SK-N-SH (cell line): Measurements from ENCODE around the gene PCDHGC4. TPM values are rescaled to one million over a fixed set of nuclear protein-coding genes. Genes with fewer than 3 reads are reported as not detected.

ENCODE experiments used
- CTCF ChIA-PET: fragments of 300-600, 350-600 bp; formaldehyde crosslinking; extraction: SDS; loops from one replicate; lab custom pipeline; 2021; lab: Yijun Ruan, JAX
- POLR2A ChIA-PET: fragments of 350-600 bp; sonication (Branson Sonifier 250); formaldehyde crosslinking; extraction: SDS; loops from one replicate; lab custom pipeline; 2020; ENCODE audit warnings: antibody characterized with exemption, inconsistent platforms; lab: Yijun Ruan, JAX
- DNase-seq: peaks from one replicate; pipeline ENCODE4 v3.0.0; 2012
- H2AFZ ChIP-seq: fragments of 200-600 bp; sonication (generic); 2 replicates; pipeline ENCODE4 v1.8.1; 2016; ENCODE audit warnings: antibody characterized with exemption, mild to moderate bottlenecking, low read depth
- H3F3A ChIP-seq: fragments of 200-600 bp; sonication (generic); replicated peaks from 2 replicates; pipeline ENCODE3; 2016; ENCODE audit warnings: antibody characterized with exemption, mild to moderate bottlenecking; ENCODE audit not compliant: insufficient read depth
- H3K27ac ChIP-seq, 2 experiments: fragments of 200-500 bp in 1 of 2; fragments of 200-600 bp in 1 of 2; sonication (Bioruptor generic) in 1 of 2; sonication (generic), shearing (Covaris generic) in 1 of 2; 2 replicates each; pipeline versions ENCODE4 v1.5.1 to v1.6.1; 2014 to 2016; ENCODE audit warnings: low read depth in 2 of 2, inconsistent platforms in 1 of 2, low read length in 1 of 2, mild to moderate bottlenecking in 1 of 2, mixed read lengths in 1 of 2
- H3K27me3 ChIP-seq: fragments of 200-600 bp; sonication (generic), shearing (Covaris generic); 2 replicates; pipeline ENCODE4 v1.6.1; 2016; ENCODE audit warnings: mixed run types; ENCODE audit not compliant: insufficient read depth
- H3K36me3 ChIP-seq, 2 experiments: fragments of 200-500 bp in 1 of 2; fragments of 200-600 bp in 1 of 2; sonication (Bioruptor generic) in 1 of 2; sonication (generic) in 1 of 2; replicated peaks in 1 of 2; 2 replicates each; pipeline versions ENCODE3 to v1.5.1; 2014 to 2016; ENCODE audit warnings: low read length in 1 of 2, mild to moderate bottlenecking in 1 of 2; ENCODE audit not compliant: insufficient read depth in 2 of 2, control insufficient read depth in 1 of 2
- H3K4me1 ChIP-seq, 2 experiments: fragments of 200-500 bp in 1 of 2; fragments of 200-600 bp in 1 of 2; sonication (Bioruptor generic) in 1 of 2; sonication (generic), shearing (Covaris generic) in 1 of 2; 2 replicates each; pipeline versions ENCODE4 v1.5.1 to v1.6.1; 2014 to 2016; ENCODE audit warnings: low read depth in 1 of 2, low read length in 1 of 2, mixed run types in 1 of 2; ENCODE audit not compliant: insufficient read depth in 2 of 2, control insufficient read depth in 1 of 2
- H3K4me2 ChIP-seq: fragments of 200-600 bp; sonication (generic), shearing (Covaris generic); 2 replicates; pipeline ENCODE4 v1.6.1; 2017; ENCODE audit warnings: mixed run types
- H3K4me3 ChIP-seq, 2 experiments: fragments of 200-500 bp in 1 of 2; fragments of 200-600 bp in 1 of 2; sonication (Bioruptor generic) in 1 of 2; sonication (generic), shearing (Covaris generic) in 1 of 2; 2 replicates each; pipeline versions ENCODE4 v1.5.1 to v1.8.1; 2014 to 2016; ENCODE audit warnings: low read depth in 2 of 2, inconsistent platforms in 1 of 2, low read length in 1 of 2, mild to moderate bottlenecking in 1 of 2, mixed read lengths in 1 of 2, moderate library complexity in 1 of 2
- H3K79me2 ChIP-seq: fragments of 200-600 bp; sonication (generic); 2 replicates; pipeline ENCODE4 v1.8.1; 2017; ENCODE audit warnings: mild to moderate bottlenecking; ENCODE audit not compliant: insufficient read depth
- H3K9ac ChIP-seq: fragments of 200-600 bp; sonication (generic); 2 replicates; pipeline ENCODE4 v1.6.1; 2017; ENCODE audit warnings: mixed run types
- H3K9me2 ChIP-seq: fragments of 200-600 bp; sonication (generic); 2 replicates; pipeline ENCODE4 v1.6.1; 2017; ENCODE audit warnings: mixed run types
- H3K9me3 ChIP-seq: fragments of 200-600 bp; sonication (generic); 2 replicates; pipeline ENCODE4 v1.6.1; 2017; ENCODE audit warnings: mixed run types, mild to moderate bottlenecking, moderate library complexity
- H4K20me1 ChIP-seq: fragments of 200-600 bp; sonication (generic); 2 replicates; pipeline ENCODE4 v1.6.1; 2017; ENCODE audit warnings: mild to moderate bottlenecking, mixed run types; ENCODE audit not compliant: insufficient read depth
- CHD2 ChIP-seq: fragments of 150-350 bp; IDR thresholded peaks from 2 replicates; pipeline ENCODE4 v1.6.1; 2018; ENCODE audit warnings: low read length; ENCODE audit not compliant: partially characterized antibody
- ELF1 ChIP-seq: IDR thresholded peaks from 2 replicates; pipeline ENCODE4 v1.4.0; 2012
- EZH2phosphoT487 ChIP-seq: fragments of 200-600 bp; sonication (generic); IDR thresholded peaks from 2 replicates; pipeline ENCODE4 v1.6.1; 2017; ENCODE audit warnings: low read depth, mixed run types, mild to moderate bottlenecking, antibody characterized with exemption, moderate library complexity, borderline replicate concordance
- FOSL2 ChIP-seq: IDR thresholded peaks from 2 replicates; pipeline ENCODE4 v1.4.0; 2012; ENCODE audit warnings: low read depth, mild to moderate bottlenecking, moderate library complexity, borderline replicate concordance
- FOXM1 ChIP-seq: IDR thresholded peaks from 2 replicates; pipeline ENCODE4 v1.4.0; 2012; ENCODE audit warnings: low read depth, mild to moderate bottlenecking
- MEF2A ChIP-seq: IDR thresholded peaks from 2 replicates; pipeline ENCODE4 v1.4.0; 2012; ENCODE audit warnings: low read depth, borderline replicate concordance
- MXI1 ChIP-seq: IDR thresholded peaks from 2 replicates; pipeline ENCODE4 v1.6.1; 2012; ENCODE audit warnings: mild to moderate bottlenecking, low read depth, low read length, improper control_type of control experiment
- PBX3 ChIP-seq: IDR thresholded peaks from 2 replicates; pipeline ENCODE4; 2012
- POLR2AphosphoS5 ChIP-seq: IDR thresholded peaks from 2 replicates; pipeline ENCODE4 v1.6.1; 2012; ENCODE audit warnings: low read depth, low read length
- RAD21 ChIP-seq: IDR thresholded peaks from 2 replicates; pipeline ENCODE4 v1.6.1; 2012; ENCODE audit warnings: mild to moderate bottlenecking, low read length
- RFX5 ChIP-seq: IDR thresholded peaks from 2 replicates; pipeline ENCODE4 v1.6.1; 2012; ENCODE audit warnings: mild to moderate bottlenecking, improper control_type of control experiment, low read length
- SIN3A ChIP-seq: IDR thresholded peaks from 2 replicates; pipeline ENCODE4 v1.6.1; 2012; ENCODE audit warnings: low read depth, mild to moderate bottlenecking, low read length, moderate library complexity, borderline replicate concordance
- SMC3 ChIP-seq: IDR thresholded peaks from 2 replicates; pipeline ENCODE4 v1.6.1; 2012; ENCODE audit warnings: low read depth, low read length, improper control_type of control experiment
- TAF1 ChIP-seq: IDR thresholded peaks from 2 replicates; pipeline ENCODE4 v1.6.1; 2012; ENCODE audit warnings: low read depth, mild to moderate bottlenecking, low read length, moderate library complexity, borderline replicate concordance
- TEAD4 ChIP-seq: IDR thresholded peaks from 2 replicates; pipeline ENCODE4 v1.4.0; 2012; ENCODE audit warnings: mild to moderate bottlenecking, borderline replicate concordance; ENCODE audit not compliant: insufficient read depth
- YY1 ChIP-seq: IDR thresholded peaks from 2 replicates; pipeline ENCODE4 v1.4.0; 2012; ENCODE audit warnings: low read depth, mild to moderate bottlenecking
- WGBS: methylation state at CpG from one replicate; pipeline ENCODE4 v1.1.6; 2017; ENCODE audit warnings: low lambda C conversion rate; 5-methylcytosine and 5-hydroxymethylcytosine counted together
- polyA plus RNA-seq, 3 experiments: library from polyadenylated mRNA; depleted of rRNA; stranded (reverse); fragments of >200 nt; gene quantifications; 2 replicates each; pipeline ENCODE4 v1.2.3, GENCODE V29; 2012
- TF ChIP-seq, protein P1 (sequence below): IDR thresholded peaks from 2 replicates; pipeline ENCODE4 v1.4.0; 2012; ENCODE audit warnings: low read depth, borderline replicate concordance

PCDHGC4 gene
- polyA plus RNA-seq, 1 of the 3 experiments (the other 2 are of a cell fraction): 0.53 TPM

GRCh38 chr5:141525653-141526052 is 40.8 kb downstream of the PCDHGC4 start (continued):
- no peak; the same call in 1 of the 2 replicates for TF ChIP-seq PBX3
- TF ChIP-seq CHD2: no peak
- TF ChIP-seq TAF1: no peak

DNA sequence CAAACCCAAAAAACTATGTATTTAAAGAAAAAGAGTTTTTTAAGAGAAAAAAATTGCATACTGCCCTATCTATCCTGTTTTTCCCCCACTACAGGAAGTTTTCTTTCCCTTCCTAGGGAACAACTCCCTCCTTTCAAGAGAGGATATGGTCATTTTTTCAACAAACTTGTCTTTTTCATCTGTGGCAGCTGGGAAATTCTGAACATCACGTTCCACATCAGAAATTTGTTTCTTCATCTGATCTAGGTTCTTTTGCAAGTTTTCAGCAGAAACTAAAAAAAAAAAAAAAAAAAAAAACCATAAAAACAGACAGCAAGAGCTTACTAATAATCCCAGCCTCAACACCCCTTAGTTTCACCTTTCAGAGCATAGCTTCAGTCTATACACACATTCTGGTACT is 42.6 kb downstream of the PCDHGC4 start:
- H3K36me3 ChIP-seq: peaks cover 12 to 21% of the 10 kb centered on the region in 2 experiments
- POLR2A ChIA-PET: no interaction called here
- WGBS: 83% methylated on average over 1 of the region's 1 CpG
- CTCF ChIA-PET: interaction anchor here (1.2 to 13.1 kb wide), 5 partner anchors 10 to 405 kb away, joined by 3 to 191 read pairs (median 4); partner anchors contain the start of genes PCDHB4 and PCDHGC3
- peak overlapping the region in 1 of 2 experiments; percentile 74; a peak in 2 of 4 replicates for H3K27ac ChIP-seq
- peaks cover 14% of the 10 kb centered on the region for H3K79me2 ChIP-seq
- peaks cover 37% of the 10 kb centered on the region for H3F3A ChIP-seq
- H3K4me1 ChIP-seq: peaks cover 36 to 54% of the 10 kb centered on the region in 2 experiments
- no peak for DNase-seq
- H3K9ac ChIP-seq: no peak overlapping the region
- H4K20me1 ChIP-seq: no peaks in the 10 kb centered on the region
- H2AFZ ChIP-seq: no peak overlapping the region
- TF ChIP-seq SIN3A (no peak), TEAD4 (no peak), MXI1 (no peak), RFX5 (no peak)
- no peaks in the 10 kb centered on the region for H3K27me3 ChIP-seq
- H3K9me2 ChIP-seq: no peaks in the 10 kb centered on the region
- H3K4me2 ChIP-seq: no peak overlapping the region
- H3K4me3 ChIP-seq: no peak overlapping the region
- H3K9me3 ChIP-seq: no peaks in the 10 kb centered on the region

GRCh38 chr5:141528291-141528984 is 43.6 kb downstream of the PCDHGC4 start:
- POLR2A ChIA-PET: interaction anchor here (0.5 kb wide), 1 partner anchor 10 kb away, joined by 3 read pairs; no protein-coding TSS in a partner anchor
- TF ChIP-seq PBX3 (no peak), YY1 (no peak), EZH2phosphoT487 (no peak), SIN3A (no peak), MXI1 (no peak), POLR2AphosphoS5 (no peak), FOXM1 (no peak), RAD21 (no peak), CHD2 (no peak), MEF2A (no peak), SMC3 (no peak), FOSL2 (no peak), ELF1 (no peak)
- TF ChIP-seq, protein P1, sequence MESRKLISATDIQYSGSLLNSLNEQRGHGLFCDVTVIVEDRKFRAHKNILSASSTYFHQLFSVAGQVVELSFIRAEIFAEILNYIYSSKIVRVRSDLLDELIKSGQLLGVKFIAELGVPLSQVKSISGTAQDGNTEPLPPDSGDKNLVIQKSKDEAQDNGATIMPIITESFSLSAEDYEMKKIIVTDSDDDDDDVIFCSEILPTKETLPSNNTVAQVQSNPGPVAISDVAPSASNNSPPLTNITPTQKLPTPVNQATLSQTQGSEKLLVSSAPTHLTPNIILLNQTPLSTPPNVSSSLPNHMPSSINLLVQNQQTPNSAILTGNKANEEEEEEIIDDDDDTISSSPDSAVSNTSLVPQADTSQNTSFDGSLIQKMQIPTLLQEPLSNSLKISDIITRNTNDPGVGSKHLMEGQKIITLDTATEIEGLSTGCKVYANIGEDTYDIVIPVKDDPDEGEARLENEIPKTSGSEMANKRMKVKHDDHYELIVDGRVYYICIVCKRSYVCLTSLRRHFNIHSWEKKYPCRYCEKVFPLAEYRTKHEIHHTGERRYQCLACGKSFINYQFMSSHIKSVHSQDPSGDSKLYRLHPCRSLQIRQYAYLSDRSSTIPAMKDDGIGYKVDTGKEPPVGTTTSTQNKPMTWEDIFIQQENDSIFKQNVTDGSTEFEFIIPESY: no peak
- Histone ChIP-seq H3F3A (peaks cover 32% of the 10 kb centered on the region), H3K27me3 (no peaks in the 10 kb centered on the region), H3K9ac (peak overlapping the region; percentile 25; the same call in 1 of the 2 replicates), H3K4me1 (peaks cover 36 to 49% of the 10 kb centered on the region in 2 experiments), H3K27ac (peak overlapping the region; percentile 74 to 82), H3K9me2 (no peaks in the 10 kb centered on the region), H3K36me3 (peaks cover 3 to 24% of the 10 kb centered on the region in 2 experiments), H3K79me2 (peaks cover 8% of the 10 kb centered on the region; the same call in 1 of the 2 replicates), H2AFZ (no peak overlapping the region), H4K20me1 (no peaks in the 10 kb centered on the region), H3K4me3 (no peak overlapping the region), H3K4me2 (peak overlapping the region; percentile 53), H3K9me3 (no peaks in the 10 kb centered on the region)
- no peak for DNase-seq
- WGBS: 91% methylated on average over 11 of the region's 11 CpGs
- CTCF ChIA-PET: interaction anchor here (1.2 to 13.1 kb wide), 6 partner anchors 11 to 406 kb away, joined by 3 to 191 read pairs (median 4); partner anchors contain the start of gene PCDHB4
